ENCODE results near the gene SNX5.

SNX5 gene

GRCh38 chr20:17946040-17946439 is 22.6 kb downstream of the SNX5 start:
- FAIRE-seq (no peak), DNase-seq (ENCODE audit: insufficient read length, low spot score) (no peak)
- no peak for TF ChIP-seq POLR2A (IDR thresholded peaks at IDR 0.05; ENCODE audit: low read depth, low read length)
- no peak for TF ChIP-seq SPI1 (IDR thresholded peaks at IDR 0.05; ENCODE audit: low read depth, low read length)
- TF ChIP-seq POLR2AphosphoS5 (IDR thresholded peaks at IDR 0.05; ENCODE audit: low read depth, low read length): 0 out of 2 replicates have a peak, but pooled peaks have one; percentile 16
- TF ChIP-seq POU2F2 (IDR thresholded peaks at IDR 0.05; ENCODE audit: low read depth, low read length): no peak
- TF ChIP-seq PAX5 (IDR thresholded peaks at IDR 0.05; ENCODE audit: insufficient read depth, low read length, severe bottlenecking): no peak
- TF ChIP-seq TAF1 (IDR thresholded peaks at IDR 0.05; ENCODE audit: low read depth, low read length): no peak

- TF ChIP-seq TAF1 (IDR thresholded peaks at IDR 0.05; ENCODE audit: low read depth, low read length) (no peak), POLR2AphosphoS5 (IDR thresholded peaks at IDR 0.05; ENCODE audit: low read depth, low read length) (no peak), PAX5 (IDR thresholded peaks at IDR 0.05; ENCODE audit: insufficient read depth, low read length, severe bottlenecking) (no peak), POU2F2 (IDR thresholded peaks at IDR 0.05; ENCODE audit: low read depth, low read length) (no peak), POLR2A (IDR thresholded peaks at IDR 0.05; ENCODE audit: low read depth, low read length) (no peak)
- FAIRE-seq: no peak
- DNase-seq (ENCODE audit: insufficient read length, low spot score): no peak
These were observed 23.6 kb downstream of the SNX5 start for GRCh38 chr20:17944854-17945474.

GRCh38 chr20:17943343-17943742 is 25.3 kb downstream of the SNX5 start:
- FAIRE-seq: peak; percentile 84
- DNase-seq (ENCODE audit: insufficient read length, low spot score): no peak
- no peak for TF ChIP-seq POLR2AphosphoS5 (IDR thresholded peaks at IDR 0.05; ENCODE audit: low read depth, low read length)
- no peak for TF ChIP-seq SPI1 (IDR thresholded peaks at IDR 0.05; ENCODE audit: low read depth, low read length)
- TF ChIP-seq POU2F2 (IDR thresholded peaks at IDR 0.05; ENCODE audit: low read depth, low read length): peak; percentile 96
- peak; percentile 50; the same call in 1 of the 2 replicates for TF ChIP-seq POLR2A (IDR thresholded peaks at IDR 0.05; ENCODE audit: low read depth, low read length)
- no peak for TF ChIP-seq PAX5 (IDR thresholded peaks at IDR 0.05; ENCODE audit: insufficient read depth, low read length, severe bottlenecking)

- no peak for FAIRE-seq
- TF ChIP-seq POLR2AphosphoS5 (IDR thresholded peaks at IDR 0.05; ENCODE audit: low read depth, low read length): no peak; the same call in 1 of the 2 replicates
- TF ChIP-seq POU2F2 (IDR thresholded peaks at IDR 0.05; ENCODE audit: low read depth, low read length): no peak
- no peak for TF ChIP-seq POLR2A (IDR thresholded peaks at IDR 0.05; ENCODE audit: low read depth, low read length)
- TF ChIP-seq PAX5 (IDR thresholded peaks at IDR 0.05; ENCODE audit: insufficient read depth, low read length, severe bottlenecking): no peak
- TF ChIP-seq SPI1 (IDR thresholded peaks at IDR 0.05; ENCODE audit: low read depth, low read length): no peak
- no peak for TF ChIP-seq TAF1 (IDR thresholded peaks at IDR 0.05; ENCODE audit: low read depth, low read length)
- no peak for DNase-seq (ENCODE audit: insufficient read length, low spot score)
These were observed 26.8 kb downstream of the SNX5 start for GRCh38 chr20:17941826-17942196.

- no peak for FAIRE-seq
These were observed 27.3 kb downstream of the SNX5 start for GRCh38 chr20:17941087-17941825.

GRCh38 chr20:17940224-17940971 is 28.2 kb downstream of the SNX5 start:
- FAIRE-seq (no peak), DNase-seq (ENCODE audit: insufficient read length, low spot score) (no peak)
- TF ChIP-seq SPI1 (IDR thresholded peaks at IDR 0.05; ENCODE audit: low read depth, low read length) (no peak), POU2F2 (IDR thresholded peaks at IDR 0.05; ENCODE audit: low read depth, low read length) (peak; percentile 79; the same call in 1 of the 2 replicates), PAX5 (IDR thresholded peaks at IDR 0.05; ENCODE audit: insufficient read depth, low read length, severe bottlenecking) (no peak), POLR2AphosphoS5 (IDR thresholded peaks at IDR 0.05; ENCODE audit: low read depth, low read length) (peak; percentile 39; the same call in 1 of the 2 replicates), TAF1 (IDR thresholded peaks at IDR 0.05; ENCODE audit: low read depth, low read length) (no peak), POLR2A (IDR thresholded peaks at IDR 0.05; ENCODE audit: low read depth, low read length) (no peak; the same call in 1 of the 2 replicates)

More at GRCh38 chr20:17941087-17941825, 27.3 kb downstream of the SNX5 start:
- no peak for DNase-seq (ENCODE audit: insufficient read length, low spot score)
- TF ChIP-seq POU2F2 (IDR thresholded peaks at IDR 0.05; ENCODE audit: low read depth, low read length): peak; percentile 10; the same call in 1 of the 2 replicates
- peak; percentile 47 for TF ChIP-seq POLR2AphosphoS5 (IDR thresholded peaks at IDR 0.05; ENCODE audit: low read depth, low read length)
- no peak for TF ChIP-seq PAX5 (IDR thresholded peaks at IDR 0.05; ENCODE audit: insufficient read depth, low read length, severe bottlenecking)
- TF ChIP-seq SPI1 (IDR thresholded peaks at IDR 0.05; ENCODE audit: low read depth, low read length): no peak
- TF ChIP-seq TAF1 (IDR thresholded peaks at IDR 0.05; ENCODE audit: low read depth, low read length): no peak
- peak; percentile 79 for TF ChIP-seq POLR2A (IDR thresholded peaks at IDR 0.05; ENCODE audit: low read depth, low read length)

GRCh38 chr20:17939622-17940223 is 28.9 kb downstream of the SNX5 start:
- DNase-seq (ENCODE audit: insufficient read length, low spot score): no peak
- FAIRE-seq: peak; percentile 56
- TF ChIP-seq PAX5 (IDR thresholded peaks at IDR 0.05; ENCODE audit: insufficient read depth, low read length, severe bottlenecking): no peak
- TF ChIP-seq POU2F2 (IDR thresholded peaks at IDR 0.05; ENCODE audit: low read depth, low read length): no peak
- no peak for TF ChIP-seq SPI1 (IDR thresholded peaks at IDR 0.05; ENCODE audit: low read depth, low read length)
- TF ChIP-seq POLR2AphosphoS5 (IDR thresholded peaks at IDR 0.05; ENCODE audit: low read depth, low read length): peak; percentile 10
- peak; percentile 26; the same call in 1 of the 2 replicates for TF ChIP-seq POLR2A (IDR thresholded peaks at IDR 0.05; ENCODE audit: low read depth, low read length)
- no peak for TF ChIP-seq TAF1 (IDR thresholded peaks at IDR 0.05; ENCODE audit: low read depth, low read length)

GRCh38 chr20:17938871-17939619 is 29.5 kb downstream of the SNX5 start:
- FAIRE-seq (peak; percentile 94), DNase-seq (ENCODE audit: insufficient read length, low spot score) (peak; percentile 53)
- TF ChIP-seq POLR2A (IDR thresholded peaks at IDR 0.05; ENCODE audit: low read depth, low read length): no peak
- no peak for TF ChIP-seq POLR2AphosphoS5 (IDR thresholded peaks at IDR 0.05; ENCODE audit: low read depth, low read length)
- TF ChIP-seq PAX5 (IDR thresholded peaks at IDR 0.05; ENCODE audit: insufficient read depth, low read length, severe bottlenecking): no peak
- TF ChIP-seq POU2F2 (IDR thresholded peaks at IDR 0.05; ENCODE audit: low read depth, low read length): peak; percentile 56; the same call in 1 of the 2 replicates
- no peak for TF ChIP-seq TAF1 (IDR thresholded peaks at IDR 0.05; ENCODE audit: low read depth, low read length)

All from GM12891 (cell line).